ENCODE results near the gene WNT2.
"Not testable (repeated sequence)": the region's sequence is repeated elsewhere in the genome, so short reads cannot be mapped to it uniquely, and the experiment has no call there.

WNT2 gene

GRCh38 chr7:117302396-117302795 lies 20.5 kb downstream of the WNT2 start:
- no peak for DNase-seq (ENCODE audit: low spot score)

DNA sequence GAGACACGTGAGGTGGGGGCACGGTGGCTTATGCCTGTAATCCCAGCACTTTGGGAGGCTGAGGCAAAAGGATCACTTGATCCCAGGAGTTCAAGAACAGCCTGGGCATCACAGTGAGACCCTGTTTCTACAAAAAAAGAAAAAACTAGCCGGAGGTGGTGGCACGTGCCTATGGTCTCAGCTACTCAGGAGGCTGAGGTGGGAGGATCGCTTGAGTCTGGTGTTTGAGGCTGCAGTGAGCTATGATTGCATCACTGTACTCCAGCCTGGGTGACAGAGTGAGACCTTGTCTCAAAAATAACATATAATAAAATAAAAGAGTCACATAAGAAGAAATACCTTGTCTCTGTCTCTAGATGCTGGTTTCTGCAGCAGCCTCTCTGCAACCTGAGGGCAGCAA lies 22.4 kb downstream of the WNT2 start:
- DNase-seq (ENCODE audit: low spot score) = not testable (repeated sequence)

GRCh38 chr7:117297606-117298005 lies 25.3 kb downstream of the WNT2 start:
- DNase-seq (ENCODE audit: low spot score) = no peak

DNA sequence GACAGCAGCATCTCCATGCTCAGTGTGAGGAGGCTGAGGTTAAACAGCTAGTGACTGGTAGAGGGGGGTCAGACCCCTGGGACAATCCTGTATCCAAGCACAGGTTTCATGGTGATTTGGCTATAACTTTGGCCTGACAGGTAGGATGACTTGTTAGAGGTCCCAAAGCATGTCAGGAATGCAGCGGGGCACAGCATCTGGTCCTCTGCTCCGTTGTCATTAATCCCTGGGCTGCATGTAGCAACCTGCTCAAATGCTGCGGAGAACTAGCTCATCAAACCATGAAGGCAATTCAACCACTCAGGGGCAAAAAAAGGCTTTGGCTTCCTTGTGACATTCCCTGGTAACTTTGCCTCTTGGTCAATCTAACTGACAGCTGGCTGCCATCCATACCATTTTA lies 26.8 kb downstream of the WNT2 start:
- no peak for DNase-seq (ENCODE audit: low spot score)

- no peak for DNase-seq (ENCODE audit: low spot score)
Measured at GRCh38 chr7:117285826-117286225, 37.0 kb downstream of the WNT2 start.

GRCh38 chr7:117284692-117285091 lies 38.2 kb downstream of the WNT2 start:
- no peak for DNase-seq (ENCODE audit: low spot score)

- no peak for DNase-seq (ENCODE audit: low spot score)
Measured at GRCh38 chr7:117283779-117284178, 39.1 kb downstream of the WNT2 start.

DNA sequence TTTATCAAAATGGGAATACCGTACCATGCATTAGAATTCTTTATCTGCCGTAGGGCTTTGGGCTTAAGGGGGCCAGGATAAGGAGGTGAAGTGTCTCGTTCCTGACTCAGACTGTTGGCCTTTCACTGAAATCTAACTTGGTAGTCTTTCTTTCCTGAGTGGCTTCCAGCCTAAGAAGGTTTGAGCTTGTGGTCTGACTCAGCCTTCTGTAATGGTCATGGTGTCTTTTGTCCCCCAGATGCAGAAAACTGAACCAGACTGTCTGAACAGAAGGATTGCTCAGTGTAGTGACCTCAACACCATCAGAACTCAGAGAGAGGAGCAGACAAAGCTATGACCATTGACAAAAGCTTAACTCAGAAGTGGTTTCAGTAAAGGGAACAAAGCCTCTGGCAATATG lies 39.5 kb downstream of the WNT2 start:
- DNase-seq (ENCODE audit: low spot score) = no peak

GRCh38 chr7:117282239-117282812 lies 40.5 kb downstream of the WNT2 start:
- DNase-seq (ENCODE audit: low spot score) = no peak

GRCh38 chr7:117281562-117281961 lies 41.3 kb downstream of the WNT2 start:
- no peak for DNase-seq (ENCODE audit: low spot score)

- DNase-seq (ENCODE audit: low spot score) = no peak
Measured at GRCh38 chr7:117279931-117280557, 42.8 kb downstream of the WNT2 start.

DNA sequence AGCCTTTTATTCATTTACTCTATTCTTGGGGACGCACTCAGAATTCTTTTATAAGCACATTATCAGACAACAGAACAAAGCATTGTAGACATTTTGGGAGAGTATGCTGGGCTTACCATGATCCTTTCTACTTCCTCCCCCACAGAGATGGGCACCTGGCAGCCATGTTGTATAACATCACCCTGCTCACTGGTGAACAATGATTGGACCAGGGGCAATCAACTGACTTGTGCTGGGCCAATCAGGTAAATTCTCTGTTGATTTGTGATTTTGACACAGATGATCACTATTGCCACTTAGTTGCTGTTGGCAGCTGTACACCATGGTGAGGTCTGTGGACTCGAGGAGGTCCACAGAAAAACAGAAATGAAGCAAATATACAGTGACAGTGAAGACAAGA lies 43.7 kb downstream of the WNT2 start:
- DNase-seq (ENCODE audit: low spot score) = no peak

- DNase-seq (ENCODE audit: low spot score) = no peak
Measured at GRCh38 chr7:117278040-117278439, 44.8 kb downstream of the WNT2 start.

DNA sequence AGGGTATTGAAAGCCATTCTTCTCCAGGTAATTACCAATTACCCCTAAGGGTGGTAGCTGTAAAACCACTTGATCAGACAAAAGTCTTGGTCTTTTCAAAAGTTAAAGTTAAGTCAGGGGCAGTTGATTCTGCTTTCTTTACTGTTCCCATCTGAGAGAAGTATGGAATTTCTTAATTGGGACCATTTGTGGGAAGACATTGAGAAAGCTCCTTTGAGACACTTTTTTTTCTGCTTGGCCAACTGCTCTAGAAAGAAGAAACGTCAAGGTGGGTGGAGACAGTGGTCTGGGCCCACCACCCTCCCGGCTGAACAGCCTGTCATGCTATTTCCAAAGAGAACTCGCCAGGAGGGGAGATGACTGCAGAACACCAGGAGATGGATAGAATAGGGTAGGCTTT lies 45.3 kb downstream of the WNT2 start:
- DNase-seq (ENCODE audit: low spot score) = no peak

GRCh38 chr7:117274951-117275350 lies 47.9 kb downstream of the WNT2 start:
- DNase-seq (ENCODE audit: low spot score) = no peak

- no peak for DNase-seq (ENCODE audit: low spot score)
Measured at GRCh38 chr7:117273814-117274225, 49.0 kb downstream of the WNT2 start.

- no peak for DNase-seq (ENCODE audit: low spot score)
Measured at GRCh38 chr7:117273325-117273724, 49.5 kb downstream of the WNT2 start.

- no peak for DNase-seq (ENCODE audit: low spot score)
Measured at GRCh38 chr7:117272017-117272759, 50.7 kb downstream of the WNT2 start.

DNA sequence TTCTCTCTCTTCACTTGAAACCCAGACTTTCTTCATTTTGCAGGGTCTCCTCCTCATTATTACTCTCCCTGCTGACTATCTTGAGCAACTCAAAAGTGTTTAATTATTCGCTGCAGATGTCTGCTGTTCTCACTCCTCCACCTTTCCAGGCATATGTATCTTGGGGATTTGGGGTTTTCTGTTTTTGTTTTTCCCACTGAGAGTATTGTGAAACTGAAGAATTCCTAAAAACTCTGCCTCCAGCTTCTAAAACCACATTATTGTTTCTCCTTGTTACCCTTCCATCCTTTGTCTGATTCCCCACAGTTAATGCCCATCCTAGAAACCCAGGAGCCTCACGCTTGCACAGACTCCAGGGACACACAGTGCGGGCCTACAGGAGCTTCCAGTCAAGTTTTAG lies 51.3 kb downstream of the WNT2 start:
- no peak for DNase-seq (ENCODE audit: low spot score)

GRCh38 chr7:117270371-117270770 lies 52.5 kb downstream of the WNT2 start:
- no peak for DNase-seq (ENCODE audit: low spot score)

- no peak for DNase-seq (ENCODE audit: low spot score)
Measured at GRCh38 chr7:117269886-117270285, 53.0 kb downstream of the WNT2 start.

GRCh38 chr7:117269417-117269816 lies 53.4 kb downstream of the WNT2 start:
- DNase-seq (ENCODE audit: low spot score) = no peak

- DNase-seq (ENCODE audit: low spot score) = no peak
Measured at GRCh38 chr7:117264716-117265115, 58.1 kb downstream of the WNT2 start.

DNA sequence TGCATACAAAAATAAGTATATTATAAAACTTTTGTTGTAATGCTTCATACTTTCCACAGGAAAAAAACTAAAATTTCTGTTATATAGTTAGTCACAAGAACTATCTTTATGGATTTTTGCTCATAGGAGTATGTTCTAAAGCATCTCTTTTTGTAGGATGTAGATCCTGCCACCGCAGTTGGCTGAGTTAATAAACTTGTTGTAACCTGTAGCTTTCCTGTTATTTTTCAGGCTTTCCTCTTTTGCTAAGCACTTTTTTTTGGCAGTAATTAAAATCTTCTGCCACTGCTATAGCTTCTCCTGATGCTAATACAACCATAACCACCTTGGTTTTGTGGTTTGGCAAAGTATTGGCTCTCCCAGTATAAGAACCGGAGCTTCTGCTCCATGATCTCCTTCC lies 60.3 kb downstream of the WNT2 start:
- no peak for DNase-seq (ENCODE audit: low spot score)

All from D341Med (cell line).